MM.1S (cell line): ENCODE measurements around the gene SEC24B.

Source experiments
- EZH2 ChIP-seq: fragments of 300-600 bp; sonication (generic); optimal IDR thresholded peaks from 2 replicates; pipeline ENCODE3; 2017; ENCODE audit warnings: low read depth, mild to moderate bottlenecking, antibody characterized with exemption, low read length, mixed read lengths
- TF ChIP-seq, protein P1 (sequence below): fragments of 300-600 bp; sonication (generic); IDR thresholded peaks from 2 replicates; pipeline ENCODE4 v1.5.1; 2016; ENCODE audit warnings: antibody characterized with exemption, low read length, mixed read lengths

DNA sequence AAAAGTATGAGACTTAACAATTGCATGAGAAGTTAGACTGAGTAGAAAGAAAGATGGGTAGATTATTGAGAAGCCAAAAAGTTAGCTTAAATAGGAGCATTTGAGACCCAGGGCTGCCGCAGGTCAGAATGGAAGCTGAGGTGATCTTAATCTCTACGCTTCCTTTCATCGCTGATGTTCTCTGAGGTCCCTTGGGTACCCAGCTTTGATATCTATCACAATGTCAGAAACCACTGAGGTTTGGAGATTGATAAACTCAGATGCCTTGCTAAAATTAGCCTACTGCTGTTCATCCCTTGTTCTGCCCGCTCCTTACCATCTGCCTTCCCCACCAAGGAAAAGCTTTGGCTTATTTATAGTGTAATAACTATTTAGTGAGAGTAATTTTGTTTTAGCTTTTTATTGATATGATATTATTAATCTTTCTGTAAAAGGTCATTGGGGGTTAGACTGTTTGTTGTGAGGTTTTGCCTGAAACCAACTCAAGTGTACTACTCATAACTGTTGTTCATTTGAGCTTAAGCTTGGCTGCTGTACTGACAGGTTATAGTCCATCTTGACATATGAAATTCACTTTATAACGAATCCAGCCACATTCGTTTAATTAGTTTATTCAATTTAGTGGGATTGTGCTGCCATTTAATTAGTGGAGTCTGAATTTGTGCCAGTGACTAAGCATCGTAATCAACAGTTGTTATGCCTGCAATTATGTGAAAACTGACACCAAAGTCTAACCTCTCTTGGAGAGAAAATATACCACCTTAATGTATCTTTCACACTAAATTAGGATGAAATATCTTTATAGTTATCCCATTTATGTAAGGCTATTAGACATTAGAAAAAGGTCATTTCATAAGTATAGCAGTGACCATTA, 141.6 kb downstream of the SEC24B start:
- TF ChIP-seq, protein P1, sequence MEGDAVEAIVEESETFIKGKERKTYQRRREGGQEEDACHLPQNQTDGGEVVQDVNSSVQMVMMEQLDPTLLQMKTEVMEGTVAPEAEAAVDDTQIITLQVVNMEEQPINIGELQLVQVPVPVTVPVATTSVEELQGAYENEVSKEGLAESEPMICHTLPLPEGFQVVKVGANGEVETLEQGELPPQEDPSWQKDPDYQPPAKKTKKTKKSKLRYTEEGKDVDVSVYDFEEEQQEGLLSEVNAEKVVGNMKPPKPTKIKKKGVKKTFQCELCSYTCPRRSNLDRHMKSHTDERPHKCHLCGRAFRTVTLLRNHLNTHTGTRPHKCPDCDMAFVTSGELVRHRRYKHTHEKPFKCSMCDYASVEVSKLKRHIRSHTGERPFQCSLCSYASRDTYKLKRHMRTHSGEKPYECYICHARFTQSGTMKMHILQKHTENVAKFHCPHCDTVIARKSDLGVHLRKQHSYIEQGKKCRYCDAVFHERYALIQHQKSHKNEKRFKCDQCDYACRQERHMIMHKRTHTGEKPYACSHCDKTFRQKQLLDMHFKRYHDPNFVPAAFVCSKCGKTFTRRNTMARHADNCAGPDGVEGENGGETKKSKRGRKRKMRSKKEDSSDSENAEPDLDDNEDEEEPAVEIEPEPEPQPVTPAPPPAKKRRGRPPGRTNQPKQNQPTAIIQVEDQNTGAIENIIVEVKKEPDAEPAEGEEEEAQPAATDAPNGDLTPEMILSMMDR, result no peak
- no peak for TF ChIP-seq EZH2
